Dermis microvascular lymphatic vessel endothelial cell (primary cell): ENCODE measurements around the gene CD44. TPM values are rescaled to one million over a fixed set of nuclear protein-coding genes. Genes with fewer than 3 reads are reported as not detected.

Source experiments
- DNase-seq, 2 donors: peaks; one replicate each; pipeline versions ENCODE4 v3.0.0 to v3.0.0-alpha.2; 2010; ENCODE audit warnings: low read depth in 2 of 2
- total RNA-seq: library from RNA; depleted of rRNA; stranded (reverse); fragments of >200 nt; gene quantifications from 2 replicates; pipeline ENCODE4 v1.2.1, GENCODE V29; 2014

Gene CD44
- total RNA-seq, 1 donor from 2014 or later: 5.0 TPM

GRCh38 chr11:35177370-35177769 is 38.4 kb downstream of the CD44 start:
- DNase-seq: no peak

- DNase-seq: no peak
Observed at GRCh38 chr11:35178067-35178805, 39.3 kb downstream of the CD44 start.

- DNase-seq: no peak
Observed at GRCh38 chr11:35178873-35179272, 39.9 kb downstream of the CD44 start.

GRCh38 chr11:35179466-35180135 is 40.6 kb downstream of the CD44 start:
- DNase-seq: no peak

- DNase-seq: no peak
Observed at GRCh38 chr11:35180317-35181233, 41.6 kb downstream of the CD44 start.

- DNase-seq: no peak
Observed at GRCh38 chr11:35182317-35182939, 43.5 kb downstream of the CD44 start.

GRCh38 chr11:35183326-35183925 is 44.5 kb downstream of the CD44 start:
- no peak for DNase-seq

GRCh38 chr11:35185696-35186095 is 46.7 kb downstream of the CD44 start:
- DNase-seq: no peak

- DNase-seq: no peak
Observed at GRCh38 chr11:35187996-35188395, 49.0 kb downstream of the CD44 start.

- no peak for DNase-seq
Observed at GRCh38 chr11:35190804-35191348, 51.9 kb downstream of the CD44 start.

- DNase-seq: peak in 1 of 2 donors; percentile 49
Observed at GRCh38 chr11:35192347-35192746, 53.4 kb downstream of the CD44 start.

GRCh38 chr11:35193767-35194166 is 54.8 kb downstream of the CD44 start:
- no peak for DNase-seq

GRCh38 chr11:35197292-35197691 is 58.3 kb downstream of the CD44 start:
- no peak for DNase-seq

GRCh38 chr11:35200811-35201341 is 61.9 kb downstream of the CD44 start:
- DNase-seq: no peak

GRCh38 chr11:35204614-35205013 is 65.6 kb downstream of the CD44 start:
- no peak for DNase-seq

- DNase-seq: no peak
Observed at GRCh38 chr11:35206616-35207015, 67.6 kb downstream of the CD44 start.

GRCh38 chr11:35207471-35208403 is 68.8 kb downstream of the CD44 start:
- DNase-seq: no peak

GRCh38 chr11:35208795-35209194 is 69.8 kb downstream of the CD44 start:
- no peak for DNase-seq

GRCh38 chr11:35210876-35211546 is 72.0 kb downstream of the CD44 start:
- DNase-seq: no peak
